ENCODE data around the gene ZNF710. TPM values are rescaled to one million over a fixed set of nuclear protein-coding genes. Genes with fewer than 3 reads are reported as not detected.

The ZNF710 gene
- total and polyA plus RNA-seq, 2 donors (not counting 3 experiments of a cell fraction or from before 2014, with no cell fraction given): 8.9 to 32.4 TPM

DNA sequence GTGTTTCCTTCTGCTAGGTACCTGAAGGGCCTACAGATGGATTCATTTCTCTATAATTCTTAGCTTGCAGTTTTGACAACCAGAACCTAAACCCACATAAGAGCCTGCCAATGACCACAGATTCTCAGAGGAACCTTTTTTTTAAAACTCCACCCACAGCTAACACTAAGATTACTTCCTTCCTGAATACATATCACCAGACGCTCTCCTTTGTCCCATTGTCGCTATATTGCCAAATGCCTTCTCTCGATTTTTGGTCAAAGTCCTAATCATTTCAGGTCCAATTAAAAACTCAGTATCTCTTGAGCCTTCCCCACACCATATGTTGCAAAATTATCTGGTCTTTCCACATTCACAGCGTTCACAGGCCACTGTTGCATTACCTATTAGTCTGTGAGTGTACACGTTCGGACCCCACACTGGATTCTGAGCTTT, 12.4 kb downstream of the ZNF710 start:
- DNase-seq (ENCODE audit: low read depth, low spot score): no peak
- Histone ChIP-seq H3K9me3 (replicated peaks; ENCODE audit: control insufficient read depth, insufficient read depth, low read length) (peaks cover 3% of the 10 kb centered on the region), H3K36me3 (ENCODE audit: control insufficient read depth in 2 of 2, extremely low read depth in 1 of 2, insufficient read depth in 2 of 2, low read length in 2 of 2) (no peaks in the 10 kb centered on the region), H3K4me3 (replicated peaks in 1 of 3; ENCODE audit: insufficient read depth in 1 of 3, low read depth in 1 of 3, low read length in 3 of 3) (no peak overlapping the region), H3K9ac (replicated peaks; ENCODE audit: extremely low read depth, insufficient read depth, low read length) (no peak overlapping the region), H3K4me1 (ENCODE audit: control insufficient read depth, extremely low read depth, insufficient read depth, low read length) (peaks cover 4% of the 10 kb centered on the region), H3K27ac (ENCODE audit: insufficient read depth, low read depth, low read length) (no peak overlapping the region), H3K27me3 (ENCODE audit: control insufficient read depth in 2 of 2, insufficient read depth in 2 of 2, low read length in 2 of 2) (no peaks in the 10 kb centered on the region), H3K9me1 (replicated peaks; ENCODE audit: control insufficient read depth, extremely low read depth, insufficient read depth, low read length) (no peaks in the 10 kb centered on the region), H3K4me2 (ENCODE audit: insufficient read depth, low read length) (no peak overlapping the region), H4K20me1 (replicated peaks; ENCODE audit: control insufficient read depth, extremely low read depth, insufficient read depth, low read length) (no peaks in the 10 kb centered on the region), H2AFZ (ENCODE audit: low read depth, low read length) (no peak overlapping the region), H3K79me2 (ENCODE audit: control insufficient read depth, insufficient read depth, low read length) (peaks cover 62% of the 10 kb centered on the region)
- no peak for TF ChIP-seq JUN (IDR thresholded peaks at IDR 0.05; ENCODE audit: borderline replicate concordance, insufficient read depth, insufficient read length, low read depth)
- TF ChIP-seq EZH2 (IDR thresholded peaks at IDR 0.05; ENCODE audit: borderline replicate concordance, low read depth, low read length, severe bottlenecking): no peak
- TF ChIP-seq CTCF (IDR thresholded peaks at IDR 0.05; ENCODE audit: extremely low read depth in 1 of 2, insufficient read depth in 1 of 2, low read depth in 1 of 2, low read length in 2 of 2): no peak
- TF ChIP-seq FOS (IDR thresholded peaks at IDR 0.05; ENCODE audit: borderline replicate concordance, insufficient read depth, low read length): no peak
- TF ChIP-seq, protein P1, sequence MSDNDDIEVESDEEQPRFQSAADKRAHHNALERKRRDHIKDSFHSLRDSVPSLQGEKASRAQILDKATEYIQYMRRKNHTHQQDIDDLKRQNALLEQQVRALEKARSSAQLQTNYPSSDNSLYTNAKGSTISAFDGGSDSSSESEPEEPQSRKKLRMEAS (IDR thresholded peaks at IDR 0.05; ENCODE audit: insufficient read depth, insufficient read length): no peak
- no peak for TF ChIP-seq POLR2A (IDR thresholded peaks at IDR 0.05; ENCODE audit: low read depth, low read length)
- no peak for TF ChIP-seq GATA2 (IDR thresholded peaks at IDR 0.05; ENCODE audit: insufficient read depth, insufficient read length, low read depth, low read length)
- TF ChIP-seq POLR2AphosphoS5 (IDR thresholded peaks at IDR 0.05; ENCODE audit: insufficient read depth, low read depth, low read length): no peak
- no peak for TF ChIP-seq MYC (IDR thresholded peaks at IDR 0.05; ENCODE audit: low read depth, low read length)
- dilution Hi-C loops (cut with MboI; ENCODE audit: extremely low pct_ligation_motif_present, low sequenced_read_pairs): no loop called here
- no TSS peak for BruUV-seq (replicated peaks)
- POLR2A ChIA-PET: no interaction called here
- CTCF ChIA-PET: interaction anchor here (0.8 to 1.5 kb wide), 3 partner anchors 9 to 36 kb away, joined by 3 read pairs; no protein-coding TSS in a partner anchor
- intact Hi-C loops (cut with micrococcal nuclease): no loop called here
- FAIRE-seq: no peak
